GM19468 (cell line): ENCODE results near the gene FOXL2NB.
"Not testable (repeated sequence)": the region's sequence is repeated elsewhere in the genome, so short reads cannot be mapped to it uniquely, and the experiment has no call there.

Experiments used
- ATAC-seq: cut with Tn5 transposase; IDR thresholded peaks from one replicate; pipeline ENCODE4 v1.9.1; 2021; ENCODE audit warnings: mild to moderate bottlenecking, moderate library complexity, moderate number of reproducible peaks; ENCODE audit not compliant: unreplicated experiment; ENCODE audit errors: extremely low read depth

FOXL2NB gene

GRCh38 chr3:138946663-138947494 lies at the start of gene FOXL2NB, which contains the start of gene FOXL2:
TSS of gene FOXL2NB (plus strand) at chr3:138947217. CDS start at chr3:138947365, 148 bp downstream.
TSS of gene FOXL2 (minus strand) at chr3:138947137. CDS start at chr3:138946722, 415 bp downstream.
- ATAC-seq = no peak

- no peak for ATAC-seq
Measured at GRCh38 chr3:138898301-138898700, 48.7 kb upstream of the FOXL2NB start.

DNA sequence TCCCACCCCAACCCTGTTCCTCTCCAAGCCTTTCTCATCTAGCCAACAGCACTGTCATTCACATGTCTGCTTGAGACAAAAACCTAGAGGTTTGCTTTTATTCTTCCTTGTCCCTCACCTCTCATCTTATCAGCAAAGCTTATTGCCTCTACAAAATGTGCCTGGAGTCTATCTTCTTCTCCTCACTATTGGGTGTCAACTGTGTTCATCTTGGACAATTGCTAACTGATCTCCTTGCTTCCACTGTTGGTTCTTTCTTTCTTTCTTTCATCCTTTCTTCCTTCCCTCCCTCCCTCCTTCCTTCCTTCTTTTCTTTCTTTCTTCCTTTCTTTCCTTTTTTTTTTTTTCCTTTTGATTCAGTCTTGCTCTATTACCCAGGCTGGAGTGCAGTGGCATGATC lies 48.3 kb upstream of the FOXL2NB start:
- no peak for ATAC-seq

DNA sequence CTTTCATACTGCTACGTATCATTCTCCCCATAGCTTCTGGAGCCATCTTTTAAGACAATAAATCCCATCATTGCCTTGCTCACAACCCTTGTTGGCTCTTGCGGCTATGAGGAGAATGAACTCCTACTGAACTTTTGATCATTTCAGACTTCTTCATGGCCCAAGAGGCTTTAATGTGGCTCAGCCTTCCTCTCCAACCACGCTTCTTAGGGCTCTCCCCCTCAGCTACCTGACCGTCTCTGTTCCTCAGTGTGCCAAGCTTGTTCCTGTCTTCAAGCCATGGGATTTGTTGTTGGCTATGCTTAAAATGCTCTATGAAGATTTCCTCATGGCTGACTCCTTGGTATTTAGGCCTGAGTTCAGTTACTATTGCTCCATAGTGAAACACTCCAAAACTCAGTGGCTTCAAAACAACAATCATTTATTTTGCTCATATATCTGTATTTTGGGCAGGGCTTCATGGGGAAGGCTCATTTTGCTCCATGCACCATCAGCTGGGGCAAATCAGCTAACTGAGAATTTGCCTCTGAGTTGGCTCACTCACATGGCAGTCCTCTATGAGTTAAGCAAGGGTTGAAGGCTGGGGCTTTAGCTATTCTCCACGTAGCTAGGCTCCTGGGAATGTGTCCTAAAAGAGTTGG lies 47.5 kb upstream of the FOXL2NB start:
- no peak for ATAC-seq

DNA sequence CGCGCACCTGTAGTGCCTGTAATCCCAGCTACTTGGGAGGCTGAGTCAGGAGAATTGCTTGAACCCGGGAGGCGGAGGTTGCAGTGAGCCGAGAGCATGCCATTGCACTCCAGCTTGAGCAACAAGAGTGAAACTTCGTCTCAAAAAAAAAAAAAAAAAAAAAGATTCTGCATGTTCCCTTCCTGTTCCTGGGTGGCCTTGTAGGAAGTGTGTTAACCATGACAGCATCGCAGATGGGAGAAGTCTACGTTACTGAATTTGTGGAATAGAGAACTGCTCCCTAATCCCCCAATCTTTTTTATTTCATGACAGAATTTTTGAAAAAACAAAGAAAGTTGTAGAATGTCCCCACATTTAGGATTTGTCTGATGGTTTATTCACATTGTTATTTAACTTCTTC lies 45.5 kb upstream of the FOXL2NB start:
- no peak for ATAC-seq

DNA sequence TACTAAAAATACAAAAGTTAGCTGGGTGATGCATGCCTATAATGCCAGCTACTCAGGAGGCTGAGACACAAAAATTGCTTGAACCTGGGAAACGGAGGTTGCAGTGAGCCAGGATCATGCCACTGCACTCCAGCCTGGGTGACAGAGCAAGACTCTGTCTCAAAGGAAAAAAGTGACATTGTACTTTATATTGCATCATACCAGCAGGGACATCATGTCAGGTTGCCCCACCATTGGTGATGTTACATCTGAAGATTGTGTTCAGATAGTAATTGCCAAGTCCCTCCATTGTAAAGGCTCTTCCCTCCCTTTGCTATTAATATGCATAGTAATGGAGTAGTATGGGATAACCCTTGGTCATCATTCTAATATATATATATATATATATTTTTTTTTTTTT lies 44.8 kb upstream of the FOXL2NB start:
- no peak for ATAC-seq

GRCh38 chr3:138907539-138907938 lies 39.5 kb upstream of the FOXL2NB start:
- no peak for ATAC-seq

DNA sequence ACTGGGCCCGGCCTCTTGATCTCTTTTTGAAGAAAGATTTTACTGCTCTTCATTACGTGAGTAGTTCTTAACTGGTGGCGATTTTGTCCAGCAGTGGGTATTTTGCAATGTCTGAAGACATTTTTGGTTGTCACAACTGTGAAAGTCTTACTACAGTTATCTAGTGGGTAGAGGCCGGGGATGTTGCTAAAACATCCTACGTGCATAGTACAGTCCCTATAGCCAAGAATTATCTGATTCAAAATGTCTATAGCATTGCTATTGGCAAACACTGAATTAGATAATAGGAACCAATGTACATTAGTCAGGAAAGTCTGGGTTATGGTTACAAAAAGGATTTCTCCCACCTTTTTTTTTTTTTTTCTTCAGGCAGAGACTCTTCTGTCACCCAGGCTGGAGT lies 38.2 kb upstream of the FOXL2NB start:
- no peak for ATAC-seq

DNA sequence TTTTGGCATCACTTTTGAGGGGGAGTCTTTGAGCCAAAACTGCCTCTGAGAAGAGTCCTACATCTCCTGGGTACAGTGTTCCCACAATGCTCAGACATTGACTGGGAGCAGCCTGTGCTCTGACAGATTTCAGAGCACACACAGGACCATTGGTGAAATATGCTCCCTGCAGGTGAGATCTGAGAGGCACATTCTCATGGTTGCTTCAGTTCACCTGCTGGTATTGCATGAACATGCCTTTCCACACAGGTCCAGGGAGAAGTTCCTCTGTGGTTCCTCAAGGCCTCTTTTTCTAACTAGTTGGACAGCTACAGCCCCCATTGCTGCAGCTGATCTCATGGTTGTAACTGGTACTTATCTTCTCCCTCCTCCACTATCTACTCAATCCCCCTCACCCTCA lies 37.1 kb upstream of the FOXL2NB start:
- ATAC-seq = no peak

- no peak for ATAC-seq
Measured at GRCh38 chr3:138911621-138912020, 35.4 kb upstream of the FOXL2NB start.

DNA sequence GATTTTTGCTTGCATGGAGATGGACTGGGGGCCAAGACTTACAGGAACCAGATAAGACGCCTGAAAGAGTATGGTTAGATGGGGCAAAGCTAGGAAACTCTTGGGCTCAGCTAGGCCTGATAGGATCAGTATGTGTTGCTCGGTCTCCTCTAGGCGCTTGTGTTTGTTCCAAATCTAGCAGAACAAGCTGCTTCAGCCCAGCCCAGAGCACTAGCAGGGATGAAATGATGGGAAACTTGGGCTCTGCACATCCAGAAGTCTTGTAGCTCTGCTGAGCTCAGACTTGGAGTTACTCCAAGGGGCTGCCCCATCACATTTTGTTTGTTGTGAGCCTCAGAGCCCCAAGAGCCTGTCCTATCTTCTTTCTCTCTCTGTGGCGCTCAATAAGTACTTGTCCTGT lies 34.8 kb upstream of the FOXL2NB start:
- ATAC-seq = no peak

DNA sequence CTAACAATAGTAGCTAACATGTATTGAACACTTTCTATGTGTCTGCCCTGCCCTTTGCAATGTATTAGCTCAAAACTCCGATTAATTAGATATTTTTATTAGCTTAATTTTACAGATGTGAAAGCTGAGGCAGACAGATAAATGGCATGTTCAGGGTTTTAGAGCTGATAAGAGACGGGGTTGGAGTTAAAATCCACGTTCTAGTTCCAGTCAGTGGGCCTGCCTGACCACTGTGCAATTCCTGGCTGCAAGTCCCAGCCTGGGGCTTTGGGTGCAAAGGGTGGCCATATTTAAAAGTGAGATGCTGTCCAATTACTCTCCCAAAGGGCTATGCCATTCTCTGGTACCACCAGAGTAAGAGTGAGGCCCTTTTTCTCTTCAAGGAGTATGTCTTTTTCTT lies 33.3 kb upstream of the FOXL2NB start:
- ATAC-seq = no peak

DNA sequence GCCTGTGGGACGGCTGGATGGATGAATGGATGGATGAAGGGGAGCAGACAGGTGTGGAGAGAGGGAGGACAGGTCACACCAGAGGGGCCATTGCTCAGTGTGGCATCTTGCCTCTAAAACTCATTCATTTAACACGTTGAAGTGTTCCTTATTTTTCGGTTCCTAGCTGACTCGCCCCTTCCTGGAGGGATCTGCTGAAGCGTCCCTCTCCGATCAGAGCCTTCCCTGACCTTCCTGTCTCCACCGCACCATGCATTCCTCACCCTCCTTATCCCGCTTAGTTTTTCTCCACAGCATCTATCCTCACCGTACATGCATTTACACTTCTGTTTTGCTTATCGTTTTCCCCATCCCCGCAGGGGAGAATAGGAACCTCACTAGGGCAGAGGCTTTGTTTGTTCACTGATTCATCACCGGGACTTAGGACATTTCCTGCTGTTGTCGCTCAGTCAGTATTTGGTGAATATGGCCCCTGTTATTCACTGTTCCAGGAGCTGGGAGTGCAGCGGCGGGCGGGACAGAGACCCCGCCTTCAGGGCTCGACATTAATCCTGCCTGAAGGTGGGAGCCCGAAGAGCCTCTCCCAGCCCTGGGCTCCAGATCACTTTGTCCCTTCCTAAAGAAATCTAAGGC lies 32.0 kb upstream of the FOXL2NB start:
- ATAC-seq = no peak

GRCh38 chr3:138915503-138916498 lies 31.2 kb upstream of the FOXL2NB start:
- ATAC-seq = peak; percentile 43

- no peak for ATAC-seq
Measured at GRCh38 chr3:138916824-138917223, 30.2 kb upstream of the FOXL2NB start.

DNA sequence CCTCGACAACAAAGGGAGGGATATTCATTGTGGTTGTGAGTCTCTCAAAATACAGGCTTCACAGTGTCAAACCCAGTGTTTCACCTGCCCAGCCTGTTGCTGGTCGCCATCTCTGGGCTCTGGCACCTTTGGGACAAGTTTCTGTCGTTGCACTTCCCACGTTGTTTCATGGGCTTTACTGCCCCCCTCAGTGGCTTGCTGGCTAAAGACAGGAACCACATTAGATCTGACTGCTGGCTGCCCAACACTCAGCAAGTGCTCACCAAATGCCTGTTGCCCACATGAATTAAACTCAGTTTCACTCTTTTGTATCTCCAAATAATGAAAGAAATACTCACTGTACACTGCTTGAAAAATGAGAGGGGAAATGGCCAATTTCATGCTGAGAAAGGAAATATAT lies 27.7 kb upstream of the FOXL2NB start:
- ATAC-seq = no peak

DNA sequence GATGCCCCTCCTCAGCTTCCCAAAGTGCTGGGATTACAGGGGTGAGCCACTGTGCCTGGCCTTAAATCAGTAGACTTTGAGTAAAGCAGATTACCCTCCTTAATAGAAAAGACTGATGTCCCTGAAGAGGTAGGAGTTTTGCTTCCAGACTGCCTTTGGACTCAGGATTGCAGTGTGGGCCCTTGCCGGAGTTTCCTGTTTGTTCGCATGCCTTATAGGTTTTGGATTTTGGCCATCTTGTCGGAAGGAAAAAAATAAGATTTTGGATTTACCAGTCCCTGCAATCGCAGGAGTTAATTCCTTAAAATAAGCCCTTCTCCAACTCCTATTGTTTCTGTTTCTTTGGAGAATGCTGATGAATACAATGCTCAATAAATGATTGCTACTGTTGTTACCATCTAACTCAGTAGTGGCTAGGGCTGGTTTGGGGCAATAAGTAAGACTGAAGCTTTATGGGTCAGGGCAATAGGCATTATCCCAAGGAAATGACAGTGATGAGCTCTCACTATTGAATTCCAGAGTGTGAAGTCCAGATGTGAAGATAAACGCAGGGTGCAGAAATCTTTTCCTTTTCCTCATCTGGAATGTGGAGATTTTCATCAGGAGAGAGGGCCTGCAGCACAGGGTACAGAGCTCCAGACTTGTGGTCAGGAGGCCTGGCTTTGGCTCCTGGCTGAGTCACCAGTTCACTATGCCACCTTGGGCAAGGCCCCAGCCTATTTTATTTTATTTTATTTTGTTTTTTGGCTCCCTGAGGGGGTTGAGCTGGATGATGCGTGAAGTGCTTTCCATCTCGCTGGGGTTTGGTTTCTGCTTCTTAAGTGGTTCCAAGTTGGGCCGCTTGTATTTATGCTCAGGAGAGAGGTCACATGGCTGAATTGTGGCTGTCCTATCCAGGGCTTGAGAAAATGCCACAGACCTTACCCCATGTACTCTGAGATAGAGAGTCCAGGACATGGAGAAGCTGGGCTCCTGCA lies 25.4 kb upstream of the FOXL2NB start:
- no peak for ATAC-seq

GRCh38 chr3:138922400-138922799 lies 24.6 kb upstream of the FOXL2NB start:
- ATAC-seq = not testable (repeated sequence)

DNA sequence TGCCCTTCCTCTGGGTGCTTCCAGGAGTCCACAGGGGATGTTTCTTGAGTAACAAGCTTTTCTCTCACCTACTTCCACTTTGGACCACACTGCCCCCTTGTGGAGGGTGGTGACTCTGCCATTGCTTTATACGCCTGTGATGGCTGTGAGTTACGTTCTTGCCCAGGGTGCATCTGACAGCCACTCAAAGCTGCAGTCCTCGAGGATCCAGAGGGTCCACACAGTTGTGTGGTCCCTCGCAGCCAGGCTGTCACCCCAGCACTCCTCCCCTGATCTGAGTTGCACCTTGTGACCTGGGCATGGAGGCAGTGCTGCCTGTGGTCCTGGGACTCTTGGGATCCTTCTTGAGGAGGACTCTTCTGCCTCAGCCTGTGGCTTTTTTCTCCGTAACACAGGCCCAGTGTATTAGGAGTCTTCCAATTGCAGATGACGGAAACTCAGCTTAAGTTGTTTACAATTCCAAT lies 23.5 kb upstream of the FOXL2NB start:
- ATAC-seq = no peak
